ENCODE measurements around the gene FSHR. TPM values are rescaled to one million over a fixed set of nuclear protein-coding genes. Genes with fewer than 3 reads are reported as not detected.

The FSHR gene
- total RNA-seq, 6 experiments from 2014 or later = not detected

DNA sequence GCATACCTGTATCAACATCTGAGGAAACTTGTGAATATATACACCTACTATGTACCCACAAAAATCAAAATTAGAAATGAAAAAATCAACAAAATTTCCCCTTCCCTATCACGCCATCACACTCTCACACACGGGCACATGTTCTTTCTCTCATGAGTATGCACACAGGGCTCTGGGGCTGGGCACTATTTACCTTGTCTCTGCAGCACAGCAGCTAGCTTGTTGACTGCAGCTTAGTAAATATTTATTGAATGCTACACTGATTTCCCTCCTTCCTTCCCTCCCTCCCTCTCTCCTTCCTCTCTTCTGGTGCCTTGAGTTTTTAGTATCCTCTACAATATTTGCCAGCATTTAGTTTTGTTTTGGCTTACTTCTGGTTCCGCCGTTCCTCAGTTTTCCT, 216.1 kb downstream of the FSHR start:
- DNase-seq = no peak
- TF ChIP-seq, protein P1, sequence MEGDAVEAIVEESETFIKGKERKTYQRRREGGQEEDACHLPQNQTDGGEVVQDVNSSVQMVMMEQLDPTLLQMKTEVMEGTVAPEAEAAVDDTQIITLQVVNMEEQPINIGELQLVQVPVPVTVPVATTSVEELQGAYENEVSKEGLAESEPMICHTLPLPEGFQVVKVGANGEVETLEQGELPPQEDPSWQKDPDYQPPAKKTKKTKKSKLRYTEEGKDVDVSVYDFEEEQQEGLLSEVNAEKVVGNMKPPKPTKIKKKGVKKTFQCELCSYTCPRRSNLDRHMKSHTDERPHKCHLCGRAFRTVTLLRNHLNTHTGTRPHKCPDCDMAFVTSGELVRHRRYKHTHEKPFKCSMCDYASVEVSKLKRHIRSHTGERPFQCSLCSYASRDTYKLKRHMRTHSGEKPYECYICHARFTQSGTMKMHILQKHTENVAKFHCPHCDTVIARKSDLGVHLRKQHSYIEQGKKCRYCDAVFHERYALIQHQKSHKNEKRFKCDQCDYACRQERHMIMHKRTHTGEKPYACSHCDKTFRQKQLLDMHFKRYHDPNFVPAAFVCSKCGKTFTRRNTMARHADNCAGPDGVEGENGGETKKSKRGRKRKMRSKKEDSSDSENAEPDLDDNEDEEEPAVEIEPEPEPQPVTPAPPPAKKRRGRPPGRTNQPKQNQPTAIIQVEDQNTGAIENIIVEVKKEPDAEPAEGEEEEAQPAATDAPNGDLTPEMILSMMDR (IDR thresholded peaks at IDR 0.05) = no peak
- Mint-ChIP-seq H3K4me1 (ENCODE audit: low read depth) (no peaks in the 10 kb centered on the region), H3K9me3 (peaks cover 19% of the 10 kb centered on the region), H3K4me3 (no peak overlapping the region), H3K27ac (no peak overlapping the region), H3K27me3 (ENCODE audit: insufficient read depth) (no peaks in the 10 kb centered on the region; the same call in 1 of the 2 replicates), H3K36me3 (ENCODE audit: low read depth) (no peaks in the 10 kb centered on the region)

GRCh38 chr2:48934807-48935206, 219.5 kb downstream of the FSHR start:
- Mint-ChIP-seq H3K9me3 (peaks cover 26% of the 10 kb centered on the region), H3K4me1 (ENCODE audit: low read depth) (no peaks in the 10 kb centered on the region), H3K36me3 (ENCODE audit: low read depth) (no peaks in the 10 kb centered on the region), H3K27me3 (ENCODE audit: insufficient read depth) (no peaks in the 10 kb centered on the region; the same call in 1 of the 2 replicates), H3K27ac (no peak overlapping the region), H3K4me3 (no peak overlapping the region)
- DNase-seq = no peak
- TF ChIP-seq, protein P1 (IDR thresholded peaks at IDR 0.05) = no peak

GRCh38 chr2:48933828-48934497, 220.4 kb downstream of the FSHR start:
- H3K27me3 Mint-ChIP-seq (ENCODE audit: insufficient read depth) = no peaks in the 10 kb centered on the region; the same call in 1 of the 2 replicates
- no peak overlapping the region for H3K4me3 Mint-ChIP-seq
- DNase-seq = no peak
- H3K27ac Mint-ChIP-seq = no peak overlapping the region
- peaks cover 26% of the 10 kb centered on the region for H3K9me3 Mint-ChIP-seq
- no peaks in the 10 kb centered on the region for H3K36me3 Mint-ChIP-seq (ENCODE audit: low read depth)
- TF ChIP-seq, protein P1 (IDR thresholded peaks at IDR 0.05) = no peak
- H3K4me1 Mint-ChIP-seq (ENCODE audit: low read depth) = no peaks in the 10 kb centered on the region

DNA sequence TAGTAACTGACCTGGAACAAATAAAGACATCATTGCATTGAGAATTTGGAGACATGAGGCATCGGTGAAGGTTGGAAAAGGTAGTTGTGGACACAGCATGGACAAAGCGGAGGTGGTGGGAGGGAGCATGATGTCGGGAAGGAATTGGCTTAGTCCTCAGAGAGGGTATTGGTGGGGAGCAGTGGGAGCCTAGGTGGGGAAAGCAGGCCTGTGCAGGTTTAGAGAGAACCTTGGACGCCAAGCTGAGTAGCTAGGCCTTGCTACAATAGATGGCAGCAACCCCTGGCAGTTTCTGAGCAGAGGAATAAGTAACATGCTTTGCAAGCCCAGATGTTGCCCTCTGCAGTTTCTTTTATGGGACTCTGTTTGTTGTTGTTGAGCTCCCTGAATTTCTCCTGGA, 221.6 kb downstream of the FSHR start:
- Mint-ChIP-seq H3K27me3 (ENCODE audit: insufficient read depth) (no peaks in the 10 kb centered on the region; the same call in 1 of the 2 replicates), H3K4me1 (ENCODE audit: low read depth) (no peaks in the 10 kb centered on the region)
- TF ChIP-seq, protein P1 (IDR thresholded peaks at IDR 0.05) = no peak

DNA sequence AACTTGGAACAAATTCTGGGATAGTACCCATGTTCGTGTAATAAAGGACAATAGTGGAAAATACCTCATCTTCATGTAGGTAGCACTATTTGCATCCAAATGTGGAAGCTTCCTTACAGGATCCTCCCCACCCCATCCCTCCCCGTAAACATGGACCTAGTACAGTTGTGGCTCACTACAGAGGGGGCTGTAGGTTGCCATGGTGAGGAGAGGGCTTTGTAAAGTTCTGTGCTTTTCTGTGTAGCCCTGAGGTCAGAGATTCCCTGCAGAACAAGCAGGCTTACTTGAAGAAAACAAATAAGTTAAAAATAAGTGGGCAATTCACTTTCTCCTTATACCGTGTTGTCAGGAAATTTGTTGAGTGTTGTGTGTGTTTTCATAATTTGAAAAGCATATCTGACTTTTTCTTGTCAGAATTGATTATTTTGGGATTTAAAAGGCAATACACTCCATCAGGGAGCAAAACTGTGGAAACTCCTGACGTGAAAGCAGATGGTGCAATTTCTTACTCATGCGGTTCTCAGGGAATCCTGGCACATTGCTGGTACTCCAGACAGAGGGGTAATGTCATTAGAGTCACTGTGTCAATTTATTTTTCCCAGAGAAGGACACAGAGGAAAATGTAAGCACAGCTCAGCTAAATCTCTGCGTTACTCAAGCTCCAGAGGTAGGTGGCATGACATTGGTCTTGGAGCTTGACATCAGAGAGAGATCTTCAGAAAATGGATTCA, 224.6 kb downstream of the FSHR start:
- Mint-ChIP-seq H3K9me3 (peaks cover 25% of the 10 kb centered on the region), H3K4me1 (ENCODE audit: low read depth) (no peaks in the 10 kb centered on the region), H3K4me3 (no peak overlapping the region), H3K36me3 (ENCODE audit: low read depth) (no peaks in the 10 kb centered on the region), H3K27ac (no peak overlapping the region), H3K27me3 (ENCODE audit: insufficient read depth) (no peaks in the 10 kb centered on the region; the same call in 1 of the 2 replicates)
- TF ChIP-seq, protein P1 (IDR thresholded peaks at IDR 0.05) = no peak
- DNase-seq = no peak

More for the DNA sequence above, 221.6 kb downstream of the FSHR start:
- Mint-ChIP-seq H3K4me3 (no peak overlapping the region), H3K36me3 (ENCODE audit: low read depth) (no peaks in the 10 kb centered on the region), H3K27ac (no peak overlapping the region), H3K9me3 (peaks cover 26% of the 10 kb centered on the region)
- no peak for DNase-seq

Measured in HFFc6 (cell line).